Mesodermal cell (in vitro differentiated cells): Measurements from ENCODE around the gene TSGA10. TPM values are rescaled to one million over a fixed set of nuclear protein-coding genes. Genes with fewer than 3 reads are reported as not detected.
A peak's percentile ranks its signal among the peaks of the same experiment; 100 is the strongest.
"Not testable (repeated sequence)": the region's sequence is repeated elsewhere in the genome, so short reads cannot be mapped to it uniquely, and the experiment has no call there.

Experiments
- H3K27ac ChIP-seq: 2 replicates; pipeline ENCODE4 v1.7.0; 2013; ENCODE audit warnings: mild to moderate bottlenecking, low read depth, low read length, moderate library complexity; ENCODE audit not compliant: severe bottlenecking
- H3K36me3 ChIP-seq: 2 replicates; pipeline ENCODE4 v1.7.1; 2013; ENCODE audit warnings: mild to moderate bottlenecking, low read length, moderate library complexity; ENCODE audit not compliant: control insufficient read depth, insufficient read depth
- H3K4me1 ChIP-seq: one replicate; pipeline ENCODE4 v1.7.1; 2013; ENCODE audit warnings: mild to moderate bottlenecking, low read length; ENCODE audit not compliant: insufficient read depth, control insufficient read depth, poor library complexity, severe bottlenecking
- H3K4me3 ChIP-seq: 2 replicates; pipeline ENCODE4 v1.7.0; 2013; ENCODE audit warnings: low read length, control low read depth, mild to moderate bottlenecking; ENCODE audit not compliant: insufficient read depth, poor library complexity, severe bottlenecking; ENCODE audit errors: extremely low read depth
- H3K9me3 ChIP-seq: 2 replicates; pipeline ENCODE4 v1.7.1; 2013; ENCODE audit warnings: mild to moderate bottlenecking, low read length, moderate library complexity; ENCODE audit not compliant: control insufficient read depth
- WGBS, 2 experiments: methylation state at CpG; one replicate each; pipeline ENCODE4 v1.1.5; 2013; ENCODE audit warnings: missing lambda C conversion rate in 2 of 2; ENCODE audit not compliant: insufficient coverage in 2 of 2; 5-methylcytosine and 5-hydroxymethylcytosine counted together
- polyA plus RNA-seq, 2 experiments: library from polyadenylated mRNA; stranded (reverse); fragments of 50-300 nt; gene quantifications; one replicate each; pipeline ENCODE4 v1.2.3, GENCODE V29; 2013

TSGA10 gene
- polyA plus RNA-seq (2013, experiment 1 of 2) = 1.7 TPM
- polyA plus RNA-seq (2013, experiment 2 of 2) = 1.9 TPM

- Histone ChIP-seq H3K9me3 (no peaks in the 10 kb centered on the region), H3K4me1 (peaks cover 5% of the 10 kb centered on the region), H3K27ac (peak within 1 kb of the TSS; percentile 48), H3K4me3 (peak within 1 kb of the TSS; percentile 67), H3K36me3 (peaks cover 14% of the 10 kb centered on the region)
- 0 to 1% methylated on average over 57 of the region's 70 CpGs for WGBS, 2 experiments
Observed at GRCh38 chr2:99154643-99155536, at the start of gene TSGA10, which contains the start of gene LIPT1. TSGA10 (minus strand) TSS chr2:99154942; CDS start chr2:99109439, 45,503 bp downstream. LIPT1 (plus strand) TSS chr2:99154967; CDS start chr2:99161958, 6,991 bp downstream.

- Histone ChIP-seq H3K4me3 (no peak overlapping the region), H3K36me3 (peaks cover 26% of the 10 kb centered on the region), H3K27ac (no peak overlapping the region)
Observed at GRCh38 chr2:99201959-99202678, 47.4 kb upstream of the TSGA10 start.

GRCh38 chr2:99200076-99200800, 45.5 kb upstream of the TSGA10 start:
- H3K4me1 ChIP-seq = no peaks in the 10 kb centered on the region
- no peaks in the 10 kb centered on the region for H3K9me3 ChIP-seq
- H3K4me3 ChIP-seq = no peak overlapping the region
- H3K36me3 ChIP-seq = peaks cover 44% of the 10 kb centered on the region
- 87 to 94% methylated on average over 2 to 4 of the region's 7 CpGs for WGBS, 2 experiments
- no peak overlapping the region for H3K27ac ChIP-seq

More at GRCh38 chr2:99201959-99202678, 47.4 kb upstream of the TSGA10 start:
- Histone ChIP-seq H3K4me1 (no peaks in the 10 kb centered on the region), H3K9me3 (no peaks in the 10 kb centered on the region)
- WGBS, 2 experiments = 89 to 100% methylated on average over 1 to 3 of the region's 4 CpGs

- peaks cover 60% of the 10 kb centered on the region for H3K36me3 ChIP-seq
- H3K4me1 ChIP-seq = no peaks in the 10 kb centered on the region
- 86 to 100% methylated on average over 2 to 5 of the region's 6 CpGs for WGBS, 2 experiments
- H3K4me3 ChIP-seq = no peak overlapping the region
- no peaks in the 10 kb centered on the region for H3K9me3 ChIP-seq
- H3K27ac ChIP-seq = no peak overlapping the region
Observed at GRCh38 chr2:99198103-99198841, 43.5 kb upstream of the TSGA10 start.

GRCh38 chr2:99192364-99192763, 37.6 kb upstream of the TSGA10 start:
- H3K27ac ChIP-seq, H3K4me1 ChIP-seq, H3K9me3 ChIP-seq, H3K4me3 ChIP-seq: not testable (repeated sequence)
- peaks cover 83% of the 10 kb centered on the region for H3K36me3 ChIP-seq
- 100% methylated on average over 4 of the region's 4 CpGs; no CpG with 5 or more reads in 1 of the 2 experiments for WGBS, 2 experiments

- no peak overlapping the region for H3K4me3 ChIP-seq
- 91% methylated on average over 1 of the region's 1 CpG; no CpG with 5 or more reads in 1 of the 2 experiments for WGBS, 2 experiments
- H3K36me3 ChIP-seq = peaks cover 78% of the 10 kb centered on the region
- H3K27ac ChIP-seq = no peak overlapping the region
- no peaks in the 10 kb centered on the region for H3K4me1 ChIP-seq
- H3K9me3 ChIP-seq = no peaks in the 10 kb centered on the region
Observed at GRCh38 chr2:99190548-99190947, 35.8 kb upstream of the TSGA10 start.

- peaks cover 61% of the 10 kb centered on the region for H3K36me3 ChIP-seq
Observed at GRCh38 chr2:99188357-99188756, 33.6 kb upstream of the TSGA10 start.

GRCh38 chr2:99187011-99187410, 32.3 kb upstream of the TSGA10 start:
- H3K4me3 ChIP-seq = no peak overlapping the region
- peaks cover 52% of the 10 kb centered on the region for H3K36me3 ChIP-seq
- no peaks in the 10 kb centered on the region for H3K9me3 ChIP-seq
- H3K4me1 ChIP-seq = no peaks in the 10 kb centered on the region
- H3K27ac ChIP-seq = no peak overlapping the region

More at GRCh38 chr2:99188357-99188756, 33.6 kb upstream of the TSGA10 start:
- Histone ChIP-seq H3K4me1 (no peaks in the 10 kb centered on the region), H3K9me3 (no peaks in the 10 kb centered on the region), H3K27ac (no peak overlapping the region), H3K4me3 (no peak overlapping the region)
- no CpG with 5 or more reads among the region's 3 CpGs for WGBS, 2 experiments

- 67 to 100% methylated on average over 1 to 4 of the region's 6 CpGs for WGBS, 2 experiments
- Histone ChIP-seq H3K4me3 (no peak overlapping the region), H3K27ac (no peak overlapping the region), H3K9me3 (no peaks in the 10 kb centered on the region), H3K4me1 (peaks cover 2% of the 10 kb centered on the region), H3K36me3 (peaks cover 35% of the 10 kb centered on the region)
Observed at GRCh38 chr2:99184811-99185210, 30.1 kb upstream of the TSGA10 start.

GRCh38 chr2:99183025-99183424, 28.3 kb upstream of the TSGA10 start:
- H3K4me1 ChIP-seq = peaks cover 7% of the 10 kb centered on the region

More at GRCh38 chr2:99183025-99183424, 28.3 kb upstream of the TSGA10 start:
- Histone ChIP-seq H3K9me3 (no peaks in the 10 kb centered on the region), H3K27ac (no peak overlapping the region), H3K4me3 (no peak overlapping the region), H3K36me3 (peaks cover 18% of the 10 kb centered on the region)
- 91 to 100% methylated on average over 3 of the region's 3 CpGs for WGBS, 2 experiments
